Fibroblast of lung (primary cell): Measurements from ENCODE around the gene THAP4. TPM values are rescaled to one million over a fixed set of nuclear protein-coding genes. Genes with fewer than 3 reads are reported as not detected.

Experiments
- DNase-seq, 2 donors: peaks; one replicate each; pipeline versions ENCODE4 v3.0.0 to v3.0.0-alpha.2; 2010; ENCODE audit warnings: low read depth in 2 of 2
- H2AFZ ChIP-seq: 2 replicates; pipeline ENCODE4 v1.5.1; 2012; ENCODE audit warnings: low read length, control low read depth, inconsistent platforms
- H3K27ac ChIP-seq: 2 replicates; pipeline ENCODE4 v1.5.1; 2011; ENCODE audit warnings: low read length, control low read depth; ENCODE audit not compliant: insufficient read depth
- H3K27me3 ChIP-seq: 2 replicates; pipeline ENCODE4 v1.5.1; 2011; ENCODE audit warnings: mild to moderate bottlenecking, low read length; ENCODE audit not compliant: control insufficient read depth, insufficient read depth
- H3K36me3 ChIP-seq: 2 replicates; pipeline ENCODE4 v1.5.1; 2011; ENCODE audit warnings: low read length; ENCODE audit not compliant: control insufficient read depth, insufficient read depth
- H3K4me1 ChIP-seq: 2 replicates; pipeline ENCODE4 v1.5.1; 2011; ENCODE audit warnings: low read length; ENCODE audit not compliant: control insufficient read depth, insufficient read depth; ENCODE audit errors: extremely low read depth
- H3K4me2 ChIP-seq: 2 replicates; pipeline ENCODE4 v1.5.1; 2011; ENCODE audit warnings: low read length, control low read depth; ENCODE audit not compliant: insufficient read depth; ENCODE audit errors: extremely low read depth
- H3K4me3 ChIP-seq, 4 experiments: fragments of 200-600 bp in 1 of 4; sonication (generic) in 1 of 4; replicated peaks in 1 of 4; 2 replicates each; pipeline ENCODE4 v1.5.1; 2011 to 2016; ENCODE audit warnings: low read length in 4 of 4, low read depth in 3 of 4, mild to moderate bottlenecking in 3 of 4, control low read depth in 2 of 4, inconsistent platforms in 1 of 4, mixed read lengths in 1 of 4; ENCODE audit not compliant: insufficient read depth in 1 of 4; ENCODE audit errors: control extremely low read depth in 1 of 4
- H3K79me2 ChIP-seq: 2 replicates; pipeline ENCODE4 v1.5.1; 2012; ENCODE audit warnings: mild to moderate bottlenecking, low read length, inconsistent platforms; ENCODE audit not compliant: control insufficient read depth, insufficient read depth
- H3K9ac ChIP-seq: 2 replicates; pipeline ENCODE4 v1.5.1; 2011; ENCODE audit warnings: mild to moderate bottlenecking, low read length, control low read depth; ENCODE audit not compliant: insufficient read depth
- H3K9me3 ChIP-seq: 2 replicates; pipeline ENCODE4 v1.5.1; 2012; ENCODE audit warnings: low read depth, low read length; ENCODE audit not compliant: control insufficient read depth, insufficient read depth
- H4K20me1 ChIP-seq: 2 replicates; pipeline ENCODE4 v1.5.1; 2011; ENCODE audit warnings: low read length; ENCODE audit not compliant: control insufficient read depth, insufficient read depth; ENCODE audit errors: extremely low read depth
- CTCF ChIP-seq, 2 donors: IDR thresholded peaks in 1 of 2; conservative IDR thresholded peaks in 1 of 2; 1 replicate in 1 of 2; 2 replicates in 1 of 2; pipeline ENCODE4 v1.5.1; 2011 to 2012; ENCODE audit warnings: low read length in 2 of 2, control low read depth in 1 of 2, inconsistent platforms in 1 of 2, low read depth in 1 of 2, mild to moderate bottlenecking in 1 of 2
- EZH2 ChIP-seq: IDR thresholded peaks from 2 replicates; pipeline ENCODE4 v1.5.1; 2012; ENCODE audit warnings: low read length, control low read depth, mild to moderate bottlenecking; ENCODE audit errors: missing control alignments
- polyA plus RNA-seq, 2 donors: library from polyadenylated mRNA; depleted of rRNA in 1 of 2; stranded (reverse) in 1 of 2; unstranded in 1 of 2; fragments of >200 nt; gene quantifications; 2 replicates each; pipeline ENCODE4 v1.2.1, GENCODE V29; 2011 to 2012; ENCODE audit warnings: missing spikeins in 1 of 2
- total RNA-seq: library from RNA; depleted of rRNA; stranded (reverse); fragments of >200 nt; gene quantifications from 2 replicates; pipeline ENCODE4 v1.2.1, GENCODE V29; 2014

The THAP4 gene
- total and polyA plus RNA-seq, 2 donors (not counting 1 experiment from before 2014, with no cell fraction given): 19.3 to 47.7 TPM

GRCh38 chr2:241611062-241611461, 25.9 kb downstream of the THAP4 start:
- Histone ChIP-seq H3K9me3 (no peaks in the 10 kb centered on the region), H3K9ac (no peak overlapping the region), H3K4me1 (peaks cover 5% of the 10 kb centered on the region), H2AFZ (no peak overlapping the region), H3K4me3 (no peak overlapping the region), H3K27me3 (no peaks in the 10 kb centered on the region), H3K36me3 (peaks cover 1% of the 10 kb centered on the region), H3K4me2 (no peak overlapping the region), H3K79me2 (peaks cover 15% of the 10 kb centered on the region), H4K20me1 (peaks cover 4% of the 10 kb centered on the region), H3K27ac (no peak overlapping the region)
- TF ChIP-seq EZH2 (no peak), CTCF (conservative IDR thresholded peaks at IDR 0.05 in 1 of 2, IDR thresholded peaks at IDR 0.05 in 1 of 2; ENCODE audit: low read depth in 1 of 2, low read length in 2 of 2) (no peak)
- DNase-seq: no peak

GRCh38 chr2:241609859-241610793, 26.8 kb downstream of the THAP4 start:
- no peak for TF ChIP-seq EZH2
- peak; percentile 28 to 36 for TF ChIP-seq CTCF (conservative IDR thresholded peaks at IDR 0.05 in 1 of 2, IDR thresholded peaks at IDR 0.05 in 1 of 2; ENCODE audit: low read depth in 1 of 2, low read length in 2 of 2)
- peaks cover 13% of the 10 kb centered on the region for H3K79me2 ChIP-seq
- peaks cover 5% of the 10 kb centered on the region for H3K4me1 ChIP-seq
- H3K9ac ChIP-seq: peak overlapping the region; percentile 62
- peak overlapping the region; percentile 44 for H3K4me2 ChIP-seq
- H3K27ac ChIP-seq: peak overlapping the region; percentile 71
- no peaks in the 10 kb centered on the region for H3K9me3 ChIP-seq
- peaks cover 4% of the 10 kb centered on the region for H4K20me1 ChIP-seq
- no peak overlapping the region for H2AFZ ChIP-seq
- peak overlapping the region; percentile 23 to 57 (median 40) for H3K4me3 ChIP-seq
- peaks cover 1% of the 10 kb centered on the region for H3K36me3 ChIP-seq
- peak; percentile 65 to 85 for DNase-seq
- no peaks in the 10 kb centered on the region for H3K27me3 ChIP-seq

GRCh38 chr2:241608881-241609280, 28.1 kb downstream of the THAP4 start:
- Histone ChIP-seq H2AFZ (no peak overlapping the region), H3K36me3 (peaks cover 1% of the 10 kb centered on the region), H3K79me2 (peaks cover 10% of the 10 kb centered on the region), H3K9me3 (no peaks in the 10 kb centered on the region), H4K20me1 (peaks cover 4% of the 10 kb centered on the region), H3K4me1 (peaks cover 5% of the 10 kb centered on the region), H3K9ac (no peak overlapping the region), H3K4me3 (no peak overlapping the region), H3K27ac (no peak overlapping the region), H3K4me2 (no peak overlapping the region), H3K27me3 (no peaks in the 10 kb centered on the region)
- no peak for DNase-seq
- no peak for TF ChIP-seq CTCF (conservative IDR thresholded peaks at IDR 0.05 in 1 of 2, IDR thresholded peaks at IDR 0.05 in 1 of 2; ENCODE audit: low read depth in 1 of 2, low read length in 2 of 2)
- TF ChIP-seq EZH2: no peak
